K562 (cell line): ENCODE data around the gene ZNF135. TPM values are rescaled to one million over a fixed set of nuclear protein-coding genes. Genes with fewer than 3 reads are reported as not detected.
A peak's percentile ranks its signal among the peaks of the same experiment; 100 is the strongest.

Source experiments
- EP400 ChIP-seq: fragments of 450-650 bp; IDR thresholded peaks from 2 replicates; pipeline ENCODE4 v1.6.1; 2017; ENCODE audit warnings: antibody characterized with exemption, mild to moderate bottlenecking, moderate library complexity
- MEIS2 ChIP-seq: fragments of 450-650 bp; IDR thresholded peaks from 2 replicates; pipeline ENCODE4 v1.6.1; 2014; ENCODE audit warnings: mild to moderate bottlenecking; ENCODE audit not compliant: partially characterized antibody
- NONO ChIP-seq, 2 experiments: fragments of 200-400 bp in 1 of 2; fragments of 450-650 bp in 1 of 2; formaldehyde crosslinking in 1 of 2; IDR thresholded peaks; 2 replicates each; pipeline ENCODE4 v1.6.1; 2017; ENCODE audit warnings: low read depth in 2 of 2, mild to moderate bottlenecking in 2 of 2, moderate library complexity in 2 of 2, low read length in 1 of 2
- PHF20 ChIP-seq: fragments of 450-650 bp; IDR thresholded peaks from 2 replicates; pipeline ENCODE4 v1.6.1; 2018; ENCODE audit not compliant: partially characterized antibody
- POLR2G ChIP-seq: fragments of 200-400 bp; formaldehyde crosslinking; IDR thresholded peaks from 2 replicates; pipeline ENCODE4 v1.6.1; 2017; ENCODE audit warnings: low read depth, mild to moderate bottlenecking, antibody characterized with exemption, low read length, moderate library complexity
- ZFP30 ChIP-seq: fragments of 250-450 bp; sonication (Bioruptor Pico); IDR thresholded peaks from 2 replicates; pipeline ENCODE4 v1.8.0; 2022; ENCODE audit warnings: moderate library complexity, mild to moderate bottlenecking, inconsistent platforms, borderline replicate concordance
- ZFX ChIP-seq: sonication (generic); formaldehyde crosslinking; IDR thresholded peaks from 2 replicates; pipeline ENCODE4 v1.8.0; 2022; ENCODE audit warnings: mild to moderate bottlenecking, missing genetic modification reagents, moderate library complexity
- polyA plus RNA-seq, 8 experiments: library from polyadenylated mRNA; depleted of rRNA in 4 of 8; stranded (reverse) in 5 of 8; unstranded in 3 of 8; fragments of >200 nt; fragmentation: Nextera tagmentation in 2 of 8; fragmentation: Illumina TruSeq in 1 of 8; extraction: Ambion mirVana in 2 of 8; extraction: Trizol in 1 of 8; gene quantifications; 2 replicates each; pipeline versions ENCODE4 v1.2.1 to v1.2.3, GENCODE V29; 2011 to 2014; ENCODE audit warnings: inconsistent platforms in 1 of 8, missing spikeins in 1 of 8
- total RNA-seq, 7 experiments: library from RNA; depleted of rRNA in 6 of 7; stranded (reverse); fragments of >200 nt in 6 of 7; fragmentation: Illumina TruSeq in 2 of 7; extraction: Trizol in 2 of 7; gene quantifications; 2 replicates each; pipeline versions ENCODE4 v1.2.1 to v1.2.3, GENCODE V29; 2011 to 2021; ENCODE audit warnings: low replicate concordance in 1 of 7
- TF ChIP-seq, protein P1 (sequence below), 2 experiments: fragments of 450-650 bp; conservative IDR thresholded peaks; 2 replicates each; pipeline ENCODE4 v1.6.1; 2017; ENCODE audit warnings: mild to moderate bottlenecking in 2 of 2, moderate library complexity in 2 of 2
- TF ChIP-seq, protein P2 (sequence below): sonication (generic); formaldehyde crosslinking; IDR thresholded peaks from 2 replicates; pipeline ENCODE4 v1.8.0; 2022; ENCODE audit warnings: mild to moderate bottlenecking, missing genetic modification reagents

The ZNF135 gene
- total and polyA plus RNA-seq, 9 of the 15 experiments (the other 6 are each of a cell fraction or from before 2014, with no cell fraction given), result not detected

DNA sequence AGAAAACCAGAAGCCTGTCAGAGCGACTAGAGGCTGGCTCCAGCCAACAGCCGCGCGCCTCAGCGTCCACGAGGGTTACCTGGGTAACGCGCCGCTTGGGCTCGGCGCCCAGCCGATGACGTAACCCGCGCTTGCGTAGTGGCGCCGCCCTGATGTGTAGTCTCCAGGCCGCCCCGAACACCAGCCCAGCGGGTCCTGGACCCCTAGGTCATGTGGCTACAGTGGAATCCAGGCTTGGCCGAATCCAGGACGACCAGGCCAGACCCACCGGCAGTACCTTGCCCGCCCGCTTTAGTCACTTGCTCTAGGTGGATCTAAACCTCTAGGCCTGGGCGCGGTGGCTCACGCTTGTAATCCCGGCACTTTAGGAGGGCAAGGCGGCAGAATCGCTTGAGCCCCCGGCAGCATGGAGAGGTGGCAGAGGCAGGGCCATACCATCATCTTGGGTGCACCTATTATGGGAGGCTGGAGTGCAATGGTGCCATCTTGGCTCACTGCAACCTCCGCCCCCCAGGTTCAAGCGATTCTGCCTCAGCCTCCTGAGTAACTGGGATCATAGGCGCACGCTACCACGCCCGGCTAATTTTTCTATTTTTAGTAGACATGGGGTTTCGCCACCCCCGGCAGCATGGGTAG lies 49.3 kb upstream of the ZNF135 start (continued):
- TF ChIP-seq, protein P1, sequence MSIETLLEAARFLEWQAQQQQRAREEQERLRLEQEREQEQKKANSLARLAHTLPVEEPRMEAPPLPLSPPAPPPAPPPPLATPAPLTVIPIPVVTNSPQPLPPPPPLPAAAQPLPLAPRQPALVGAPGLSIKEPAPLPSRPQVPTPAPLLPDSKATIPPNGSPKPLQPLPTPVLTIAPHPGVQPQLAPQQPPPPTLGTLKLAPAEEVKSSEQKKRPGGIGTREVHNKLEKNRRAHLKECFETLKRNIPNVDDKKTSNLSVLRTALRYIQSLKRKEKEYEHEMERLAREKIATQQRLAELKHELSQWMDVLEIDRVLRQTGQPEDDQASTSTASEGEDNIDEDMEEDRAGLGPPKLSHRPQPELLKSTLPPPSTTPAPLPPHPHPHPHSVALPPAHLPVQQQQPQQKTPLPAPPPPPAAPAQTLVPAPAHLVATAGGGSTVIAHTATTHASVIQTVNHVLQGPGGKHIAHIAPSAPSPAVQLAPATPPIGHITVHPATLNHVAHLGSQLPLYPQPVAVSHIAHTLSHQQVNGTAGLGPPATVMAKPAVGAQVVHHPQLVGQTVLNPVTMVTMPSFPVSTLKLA (conservative IDR thresholded peaks at IDR 0.05), result peak in 1 of 2 experiments; percentile 47; a peak in 1 of 4 replicates
- TF ChIP-seq, protein P2, sequence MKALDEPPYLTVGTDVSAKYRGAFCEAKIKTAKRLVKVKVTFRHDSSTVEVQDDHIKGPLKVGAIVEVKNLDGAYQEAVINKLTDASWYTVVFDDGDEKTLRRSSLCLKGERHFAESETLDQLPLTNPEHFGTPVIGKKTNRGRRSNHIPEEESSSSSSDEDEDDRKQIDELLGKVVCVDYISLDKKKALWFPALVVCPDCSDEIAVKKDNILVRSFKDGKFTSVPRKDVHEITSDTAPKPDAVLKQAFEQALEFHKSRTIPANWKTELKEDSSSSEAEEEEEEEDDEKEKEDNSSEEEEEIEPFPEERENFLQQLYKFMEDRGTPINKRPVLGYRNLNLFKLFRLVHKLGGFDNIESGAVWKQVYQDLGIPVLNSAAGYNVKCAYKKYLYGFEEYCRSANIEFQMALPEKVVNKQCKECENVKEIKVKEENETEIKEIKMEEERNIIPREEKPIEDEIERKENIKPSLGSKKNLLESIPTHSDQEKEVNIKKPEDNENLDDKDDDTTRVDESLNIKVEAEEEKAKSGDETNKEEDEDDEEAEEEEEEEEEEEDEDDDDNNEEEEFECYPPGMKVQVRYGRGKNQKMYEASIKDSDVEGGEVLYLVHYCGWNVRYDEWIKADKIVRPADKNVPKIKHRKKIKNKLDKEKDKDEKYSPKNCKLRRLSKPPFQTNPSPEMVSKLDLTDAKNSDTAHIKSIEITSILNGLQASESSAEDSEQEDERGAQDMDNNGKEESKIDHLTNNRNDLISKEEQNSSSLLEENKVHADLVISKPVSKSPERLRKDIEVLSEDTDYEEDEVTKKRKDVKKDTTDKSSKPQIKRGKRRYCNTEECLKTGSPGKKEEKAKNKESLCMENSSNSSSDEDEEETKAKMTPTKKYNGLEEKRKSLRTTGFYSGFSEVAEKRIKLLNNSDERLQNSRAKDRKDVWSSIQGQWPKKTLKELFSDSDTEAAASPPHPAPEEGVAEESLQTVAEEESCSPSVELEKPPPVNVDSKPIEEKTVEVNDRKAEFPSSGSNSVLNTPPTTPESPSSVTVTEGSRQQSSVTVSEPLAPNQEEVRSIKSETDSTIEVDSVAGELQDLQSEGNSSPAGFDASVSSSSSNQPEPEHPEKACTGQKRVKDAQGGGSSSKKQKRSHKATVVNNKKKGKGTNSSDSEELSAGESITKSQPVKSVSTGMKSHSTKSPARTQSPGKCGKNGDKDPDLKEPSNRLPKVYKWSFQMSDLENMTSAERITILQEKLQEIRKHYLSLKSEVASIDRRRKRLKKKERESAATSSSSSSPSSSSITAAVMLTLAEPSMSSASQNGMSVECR, result peak; percentile 35; the same call in 1 of the 2 replicates
- no peak for TF ChIP-seq EP400
- no peak for TF ChIP-seq ZFP30 (CRISPR knock-in tag)
- TF ChIP-seq POLR2G, result 0 out of 2 replicates have a peak, but pooled peaks have one; percentile 26
- no peak for TF ChIP-seq MEIS2
- TF ChIP-seq ZFX (CRISPR knock-in tag), result peak; percentile 33; the same call in 1 of the 2 replicates
- TF ChIP-seq PHF20, result peak; percentile 57
- no peak for TF ChIP-seq NONO (IDR thresholded peaks at IDR 0.05; ENCODE audit: low read depth in 2 of 2, low read length in 1 of 2)
